Heart right ventricle (tissue), 16 donors: ENCODE results near the gene SSC5D. TPM values are rescaled to one million over a fixed set of nuclear protein-coding genes. Genes with fewer than 3 reads are reported as not detected.

Experiments
- ATAC-seq, 8 donors: fragments of 200-7000 bp; cut with Tn5 transposase; one replicate each; pipeline ENCODE4 v1.9.1; 2020; ENCODE audit warnings: mild to moderate bottlenecking in 8 of 8, moderate library complexity in 8 of 8, moderate number of reproducible peaks in 1 of 8
- DNase-seq, 2 donors: peaks; one replicate each; pipeline ENCODE4 v3.0.0-alpha.2; 2020
- H3K27ac ChIP-seq, 10 donors: fragments of 200-600 bp; sonication (generic) in 2 of 10; one replicate each; pipeline versions ENCODE4 v1.5.0 to v1.8.0; 2020 to 2022; ENCODE audit warnings: mild to moderate bottlenecking in 3 of 10
- H3K27me3 ChIP-seq, 7 donors: fragments of 200-600 bp; one replicate each; pipeline ENCODE4 v1.8.0; 2021 to 2022; ENCODE audit warnings: mild to moderate bottlenecking in 2 of 7
- H3K36me3 ChIP-seq, 9 donors: fragments of 200-600 bp; sonication (generic) in 1 of 9; one replicate each; pipeline versions ENCODE4 v1.5.0 to v1.8.0; 2020 to 2022; ENCODE audit warnings: mild to moderate bottlenecking in 2 of 9
- H3K4me1 ChIP-seq, 9 donors: fragments of 200-600 bp; sonication (generic) in 1 of 9; one replicate each; pipeline versions ENCODE4 v1.5.0 to v1.8.0; 2020 to 2022; ENCODE audit warnings: mild to moderate bottlenecking in 4 of 9
- H3K4me3 ChIP-seq, 10 donors: fragments of 200-600 bp; sonication (generic) in 2 of 10; one replicate each; pipeline versions ENCODE4 v1.5.0 to v1.8.0; 2020 to 2022; ENCODE audit warnings: mild to moderate bottlenecking in 7 of 10, moderate library complexity in 2 of 10
- H3K9me3 ChIP-seq, 11 donors: fragments of 200-600 bp in 10 of 11; sonication (generic) in 2 of 11; one replicate each; pipeline versions ENCODE4 v1.5.0 to v1.8.0; 2013 to 2022; ENCODE audit warnings: mild to moderate bottlenecking in 2 of 11, control low read depth in 1 of 11, moderate library complexity in 1 of 11
- WGBS, 2 donors: extraction: QIAGEN DNeasy Blood & Tissue Kit; methylation state at CpG; one replicate each; pipeline ENCODE4 v1.1.7; 2013; ENCODE audit warnings: inconsistent platforms in 1 of 2; 5-methylcytosine and 5-hydroxymethylcytosine counted together
- intact Hi-C, 10 donors: fragments of 100-400 bp; cut with DNase I; formaldehyde crosslinking; loops; one replicate each; pipeline versions ENCODE4 v1.11.1 to v1.14.2; 2022
- polyA plus RNA-seq, 2 donors: library from polyadenylated mRNA; stranded (reverse); fragments of 200-250 nt; gene quantifications; one replicate each; pipeline ENCODE4 v1.2.3, GENCODE V29; 2013
- total RNA-seq, 10 donors: library from RNA; stranded (reverse); fragmentation: NEBNext Ultra II Directional in 3 of 10; extraction: Animal tissue kit (Norgen Biotek cat#: 25700) in 3 of 10; gene quantifications; one replicate each; pipeline versions ENCODE4 v1.2.1 to v1.2.4, GENCODE V29; 2021 to 2023
- TF ChIP-seq, protein P1 (sequence below), 9 donors: fragments of 200-600 bp; sonication (generic) in 2 of 9; IDR thresholded peaks; one replicate each; pipeline versions ENCODE4 v1.5.0 to v1.8.0; 2021 to 2022; ENCODE audit warnings: antibody characterized with exemption in 9 of 9, mild to moderate bottlenecking in 5 of 9, moderate library complexity in 1 of 9
- donor health status: Arrhythmogenic right ventricular cardiomyopathy.
- donor health status: ischemic (EF 13 %, LVEDD 7.1; RV severe dilation, severe dysfunction).
- donor health status: healthy with polysubstance abuse.
- donor health status: DM: no; HTN: yes; CAD: no.
- donor health status: DM: no; HTN: no; CAD: no.
- donor health status: ischemic (EF 25% LVEDD 6.9; RV normal size, moderate dysfunction).
- donor health status: ischemic (EF 25% LVEDD 5.7; RV mildly dilated, moderate dysfunction).
- donor health status: healthy.
- donor health status: DM: yes; HTN: yes; CAD: no.
- donor health status: Ischemic cardiomyopathy.
- donor health status: ischemic (EF 35%, LVEDD 5.7; RV mildly dilated, moderate dysfunction).
- donor health status: nonischemic (EF 11% LVEDD 7.7; RV severe dilation, severe dysfunction).
- donor health status: DM: yes; HTN: yes; CAD: no.
- donor health status: PGD.
- donor health status: ischemic (EF 29% LVEDD 5.4; RV normal size, mild dysfunction).
- donor health status: nonischemic (EF 23%, LVEDD 6.1; RV moderate dilation, normal function).

Gene SSC5D
- total and polyA plus RNA-seq, 12 donors = 0.72 to 6.5 (median 3.6) TPM

DNA sequence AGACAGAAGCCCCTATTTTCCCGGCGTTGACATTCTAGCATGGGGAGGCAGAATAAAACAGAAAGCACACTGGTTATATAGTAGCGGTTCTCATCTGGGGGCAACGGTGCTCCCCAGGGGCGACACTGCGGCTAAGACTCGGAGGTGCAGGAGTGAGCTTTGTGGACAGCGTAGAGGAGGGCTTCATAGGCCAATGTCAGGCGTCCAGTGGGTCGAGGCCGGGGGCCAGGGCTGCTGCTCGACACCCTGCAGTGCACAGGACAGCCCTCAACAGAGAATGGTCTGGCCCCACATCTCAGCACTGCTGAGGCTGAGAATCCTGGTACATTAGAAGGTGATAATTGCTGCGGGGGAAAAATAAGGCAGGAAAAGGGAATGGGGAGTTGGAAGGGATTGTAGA lies 10.3 kb upstream of the SSC5D start:
- Histone ChIP-seq H3K9me3 (no peaks in the 10 kb centered on the region), H3K4me1 (peaks cover 3 to 39% (median 19%) of the 10 kb centered on the region in 9 donors), H3K27ac (peak overlapping the region in 1 of 10 donors; percentile 93), H3K36me3 (peaks cover 0 to 19% (median 9%) of the 10 kb centered on the region in 9 donors), H3K4me3 (peak overlapping the region in 6 of 10 donors; percentile 64 to 71 (median 68)), H3K27me3 (no peaks in the 10 kb centered on the region)
- ATAC-seq (no peak), DNase-seq (no peak)
- intact Hi-C loops = no loop called here
- 80 to 84% methylated on average over 13 of the region's 13 CpGs for WGBS, 2 donors
- TF ChIP-seq, protein P1, sequence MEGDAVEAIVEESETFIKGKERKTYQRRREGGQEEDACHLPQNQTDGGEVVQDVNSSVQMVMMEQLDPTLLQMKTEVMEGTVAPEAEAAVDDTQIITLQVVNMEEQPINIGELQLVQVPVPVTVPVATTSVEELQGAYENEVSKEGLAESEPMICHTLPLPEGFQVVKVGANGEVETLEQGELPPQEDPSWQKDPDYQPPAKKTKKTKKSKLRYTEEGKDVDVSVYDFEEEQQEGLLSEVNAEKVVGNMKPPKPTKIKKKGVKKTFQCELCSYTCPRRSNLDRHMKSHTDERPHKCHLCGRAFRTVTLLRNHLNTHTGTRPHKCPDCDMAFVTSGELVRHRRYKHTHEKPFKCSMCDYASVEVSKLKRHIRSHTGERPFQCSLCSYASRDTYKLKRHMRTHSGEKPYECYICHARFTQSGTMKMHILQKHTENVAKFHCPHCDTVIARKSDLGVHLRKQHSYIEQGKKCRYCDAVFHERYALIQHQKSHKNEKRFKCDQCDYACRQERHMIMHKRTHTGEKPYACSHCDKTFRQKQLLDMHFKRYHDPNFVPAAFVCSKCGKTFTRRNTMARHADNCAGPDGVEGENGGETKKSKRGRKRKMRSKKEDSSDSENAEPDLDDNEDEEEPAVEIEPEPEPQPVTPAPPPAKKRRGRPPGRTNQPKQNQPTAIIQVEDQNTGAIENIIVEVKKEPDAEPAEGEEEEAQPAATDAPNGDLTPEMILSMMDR (IDR thresholded peaks at IDR 0.05) = no peak

DNA sequence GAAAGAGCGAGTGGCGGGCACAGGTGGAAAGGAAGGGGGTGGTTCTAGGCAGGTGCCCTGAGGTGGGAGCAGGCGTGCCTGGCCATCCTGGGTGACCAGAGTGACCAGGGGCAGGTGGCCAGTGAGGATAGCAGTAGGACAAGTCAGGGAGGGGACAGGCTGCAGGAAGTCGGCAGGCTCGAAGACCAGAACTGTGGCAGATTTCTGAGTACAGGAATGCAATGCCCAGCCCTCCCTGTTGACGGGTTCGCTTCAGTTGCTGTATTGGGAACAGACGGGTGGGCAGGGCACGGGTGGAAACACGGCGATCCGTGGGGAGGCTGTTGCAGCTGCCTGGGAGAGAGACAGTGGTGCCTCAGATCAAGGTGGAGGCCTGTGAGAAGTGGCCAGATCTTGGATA lies 9.9 kb upstream of the SSC5D start:
- Histone ChIP-seq H3K27me3 (no peaks in the 10 kb centered on the region), H3K9me3 (no peaks in the 10 kb centered on the region), H3K4me1 (peaks cover 3 to 43% (median 20%) of the 10 kb centered on the region in 9 donors), H3K36me3 (peaks cover 0 to 22% (median 10%) of the 10 kb centered on the region in 9 donors), H3K4me3 (no peak overlapping the region), H3K27ac (no peak overlapping the region)
- 83 to 86% methylated on average over 12 of the region's 12 CpGs for WGBS, 2 donors
- intact Hi-C loops = no loop called here
- DNase-seq (no peak), ATAC-seq (no peak)
- TF ChIP-seq, protein P1 (IDR thresholded peaks at IDR 0.05) = no peak

DNA sequence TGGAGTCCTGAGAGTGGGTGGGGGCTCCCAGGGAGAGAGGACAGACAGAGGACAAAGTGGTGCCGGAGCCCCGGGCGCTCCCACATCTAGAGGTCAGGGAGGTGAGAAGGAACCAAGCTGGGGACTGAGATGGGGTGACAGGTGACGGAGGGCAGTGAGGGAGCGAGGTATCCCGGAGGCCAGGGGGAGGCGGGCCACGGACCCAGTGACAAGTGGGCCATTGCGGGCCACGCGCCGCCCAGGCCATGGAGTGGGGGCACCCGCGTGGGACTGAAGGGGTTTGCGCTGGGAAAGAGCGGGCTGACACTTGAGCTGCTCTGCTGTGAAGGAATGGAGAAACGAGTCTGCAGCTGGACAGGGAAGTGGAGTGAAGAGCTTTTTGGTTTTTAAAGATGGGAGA lies 9.2 kb upstream of the SSC5D start:
- no peak overlapping the region for H3K4me3 ChIP-seq
- intact Hi-C loops = no loop called here
- ATAC-seq = no peak
- peaks cover 0 to 26% (median 10%) of the 10 kb centered on the region in 9 donors for H3K36me3 ChIP-seq
- 79 to 81% methylated on average over 17 of the region's 17 CpGs for WGBS, 2 donors
- H3K27me3 ChIP-seq = no peaks in the 10 kb centered on the region
- H3K9me3 ChIP-seq = no peaks in the 10 kb centered on the region
- peaks cover 5 to 50% (median 26%) of the 10 kb centered on the region in 9 donors for H3K4me1 ChIP-seq
- no peak for DNase-seq
- H3K27ac ChIP-seq = peak overlapping the region in 1 of 10 donors; percentile 16
- TF ChIP-seq, protein P1 (IDR thresholded peaks at IDR 0.05) = no peak

DNA sequence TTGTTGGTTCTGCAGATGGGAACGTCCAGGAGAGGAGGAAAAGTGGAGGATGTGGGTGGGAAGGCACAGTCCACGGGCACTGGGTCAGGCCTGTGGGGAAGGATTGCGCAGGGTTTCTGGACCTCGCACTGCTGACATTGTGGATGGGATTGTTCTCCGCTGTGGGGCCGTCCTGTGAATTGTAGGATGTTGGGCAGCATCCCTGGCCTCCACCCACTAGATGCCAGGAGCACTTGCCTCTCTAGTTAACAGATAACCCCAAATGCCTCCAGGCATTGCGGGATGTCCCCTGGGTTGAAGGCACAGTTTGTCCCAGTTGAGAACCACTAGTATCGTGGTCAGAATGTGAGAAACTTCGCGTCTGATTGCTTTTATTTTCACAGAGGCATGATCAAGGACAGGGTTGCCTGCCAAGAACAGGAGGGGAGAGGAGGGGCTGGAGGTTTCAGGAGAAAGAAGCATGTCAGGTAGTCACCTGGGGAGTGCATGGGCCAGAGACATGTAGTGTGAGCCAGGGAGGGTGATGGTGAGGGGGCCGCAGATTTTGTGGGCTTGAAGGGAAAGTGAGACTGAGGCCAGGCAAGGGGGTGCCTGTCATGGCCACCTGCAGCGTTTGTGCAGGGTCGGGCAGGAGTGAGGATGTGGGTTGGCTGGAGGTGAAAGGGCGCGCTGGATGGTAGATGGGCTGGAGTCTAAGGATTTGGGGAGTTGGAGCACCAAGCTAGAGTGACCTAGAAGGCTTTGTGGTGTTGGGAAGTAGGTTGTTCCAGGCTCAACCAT lies 8.6 kb upstream of the SSC5D start:
- Histone ChIP-seq H3K4me3 (no peak overlapping the region), H3K4me1 (peaks cover 11 to 56% (median 32%) of the 10 kb centered on the region in 9 donors), H3K36me3 (peaks cover 0 to 26% (median 10%) of the 10 kb centered on the region in 9 donors), H3K9me3 (no peaks in the 10 kb centered on the region), H3K27me3 (no peaks in the 10 kb centered on the region), H3K27ac (peak overlapping the region in 1 of 10 donors; percentile 16)
- ATAC-seq (no peak), DNase-seq (no peak)
- WGBS, 2 donors = 66 to 74% methylated on average over 15 of the region's 15 CpGs
- intact Hi-C loops = no loop called here
- TF ChIP-seq, protein P1 (IDR thresholded peaks at IDR 0.05) = no peak
